GM23248 (cell line): ENCODE results near the gene SCAMP2.

Experiments
- EZH2 ChIP-seq: fragments of 200-600 bp; sonication (generic); IDR thresholded peaks from 2 replicates; pipeline ENCODE4 v1.6.1; 2018; ENCODE audit warnings: antibody characterized with exemption, mild to moderate bottlenecking; ENCODE audit not compliant: insufficient read depth, poor library complexity, severe bottlenecking
- EZH2phosphoT487 ChIP-seq: fragments of 200-600 bp; sonication (generic); IDR thresholded peaks from 2 replicates; pipeline ENCODE4 v1.6.1; 2018; ENCODE audit warnings: antibody characterized with exemption, moderate library complexity, mild to moderate bottlenecking, low read depth; ENCODE audit not compliant: insufficient read depth

GRCh38 chr15:74800559-74801094 is 72.5 kb downstream of the SCAMP2 start:
- TF ChIP-seq EZH2 (no peak), EZH2phosphoT487 (no peak)
